GM12878 (cell line): ENCODE measurements around the gene CASP4. TPM values are rescaled to one million over a fixed set of nuclear protein-coding genes. Genes with fewer than 3 reads are reported as not detected.
A peak's percentile ranks its signal among the peaks of the same experiment; 100 is the strongest.

Experiments
- BCL11A ChIP-seq: IDR thresholded peaks from 2 replicates; pipeline ENCODE4 v1.6.1; 2011; ENCODE audit warnings: low read depth, low read length
- BHLHE40 ChIP-seq, 2 experiments: fragments of 450-650 bp in 1 of 2; IDR thresholded peaks; 2 replicates each; pipeline ENCODE4 v1.6.1; 2011 to 2017; ENCODE audit warnings: low read depth in 2 of 2, borderline replicate concordance in 1 of 2, improper control_type of control experiment in 1 of 2, low read length in 1 of 2, mild to moderate bottlenecking in 1 of 2
- EED ChIP-seq: sonication (generic); IDR thresholded peaks from 2 replicates; pipeline ENCODE4 v1.6.1; 2016; ENCODE audit warnings: antibody characterized with exemption, low read depth
- EP300 ChIP-seq, 2 experiments: fragments of 150-350 bp in 1 of 2; IDR thresholded peaks; 2 replicates each; pipeline ENCODE4 v1.6.1; 2011 to 2012; ENCODE audit warnings: low read depth in 2 of 2, low read length in 2 of 2, borderline replicate concordance in 1 of 2, improper control_type of control experiment in 1 of 2, inconsistent platforms in 1 of 2; ENCODE audit not compliant: control insufficient read depth in 1 of 2
- GABPA ChIP-seq: IDR thresholded peaks from 2 replicates; pipeline ENCODE4 v1.6.1; 2014; ENCODE audit warnings: antibody characterized with exemption, low read depth, mild to moderate bottlenecking, inconsistent platforms
- JUNB ChIP-seq: IDR thresholded peaks from 2 replicates; pipeline ENCODE4 v1.6.1; 2016; ENCODE audit warnings: antibody characterized with exemption, mild to moderate bottlenecking
- NRF1 ChIP-seq: conservative IDR thresholded peaks from 2 replicates; pipeline ENCODE4 v1.6.1; 2011; ENCODE audit warnings: mild to moderate bottlenecking, low read depth, low read length, improper control_type of control experiment
- POLR2A ChIP-seq: IDR thresholded peaks from 2 replicates; pipeline ENCODE4 v1.6.1; 2011; ENCODE audit warnings: low read depth, mild to moderate bottlenecking, low read length
- SUPT20H ChIP-seq: IDR thresholded peaks from 2 replicates; pipeline ENCODE4 v1.6.1; 2011; ENCODE audit warnings: low read depth, mild to moderate bottlenecking, low read length, moderate library complexity, borderline replicate concordance; ENCODE audit not compliant: control insufficient read depth
- ZNF384 ChIP-seq: IDR thresholded peaks from 2 replicates; pipeline ENCODE4 v1.6.1; 2012; ENCODE audit warnings: low read depth, mild to moderate bottlenecking, low read length, improper control_type of control experiment, borderline replicate concordance
- polyA plus RNA-seq, 11 experiments: library from polyadenylated mRNA; depleted of rRNA in 4 of 11; unstranded in 6 of 11; stranded (reverse) in 5 of 11; fragments of >200 nt; fragmentation: Nextera tagmentation in 4 of 11; fragmentation: Illumina TruSeq in 1 of 11; extraction: Ambion mirVana in 4 of 11; extraction: Trizol in 1 of 11; gene quantifications; 1 replicate in 1 of 11; 2 replicates in 10 of 11; pipeline versions ENCODE4 v1.2.1 to v1.2.3, GENCODE V29; 2011 to 2016; ENCODE audit warnings: inconsistent platforms in 2 of 11, missing spikeins in 2 of 11, low read depth in 1 of 11
- total RNA-seq, 4 experiments: library from RNA; depleted of rRNA in 3 of 4; stranded (reverse); fragments of >200 nt in 3 of 4; fragmentation: Illumina TruSeq in 1 of 4; extraction: Trizol in 1 of 4; gene quantifications; 2 replicates each; pipeline versions ENCODE4 v1.2.1 to v1.2.3, GENCODE V29; 2013 to 2021
- TF ChIP-seq, protein P1 (sequence below): IDR thresholded peaks from 2 replicates; pipeline ENCODE4 v1.6.1; 2012; ENCODE audit warnings: improper control_type of control experiment, low read depth, low read length; ENCODE audit not compliant: insufficient replicate concordance

CASP4 gene
- total and polyA plus RNA-seq, 10 of the 15 experiments (the other 5 are each of a cell fraction or from before 2014, with no cell fraction given) = 25.3 to 113 (median 50.0) TPM

DNA sequence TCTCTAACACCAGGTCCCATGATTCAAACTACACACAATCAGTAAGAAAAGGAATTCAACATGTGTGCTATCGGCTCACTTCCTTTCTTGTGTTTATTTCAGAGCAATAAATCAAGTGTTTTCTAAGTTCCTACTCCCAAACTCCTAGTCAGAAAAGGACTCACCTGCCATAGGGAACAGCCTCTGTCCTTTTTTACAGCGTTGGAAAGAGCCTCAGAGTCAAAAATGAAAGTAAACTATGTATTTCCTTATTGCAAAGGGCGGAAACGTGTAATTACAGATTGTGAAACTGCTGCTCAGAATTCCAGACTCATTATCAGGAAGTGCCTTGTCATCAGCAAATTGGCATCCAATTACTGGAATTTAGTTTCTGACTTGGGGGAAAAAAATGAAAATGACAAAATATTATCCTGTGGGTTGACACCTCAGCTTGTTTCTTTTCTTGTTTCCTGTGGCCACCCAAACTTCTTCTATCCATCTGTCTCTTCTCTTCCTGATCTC lies at the start of gene CASP4 (continued):
- TF ChIP-seq SUPT20H (no peak), BHLHE40 (IDR thresholded peaks at IDR 0.05; ENCODE audit: borderline replicate concordance in 1 of 2, low read depth in 2 of 2, low read length in 1 of 2) (0 out of 4 replicates have a peak, but pooled peaks of 1 of the 2 experiments have one; percentile 9), ZNF384 (no peak), EED (peak; percentile 42; the same call in 1 of the 2 replicates), BCL11A (no peak), JUNB (peak; percentile 40; the same call in 1 of the 2 replicates), NRF1 (no peak), GABPA (0 out of 2 replicates have a peak, but pooled peaks have one; percentile 53), POLR2A (peak; percentile 37; the same call in 1 of the 2 replicates), EP300 (IDR thresholded peaks at IDR 0.05; ENCODE audit: borderline replicate concordance in 1 of 2, control insufficient read depth in 1 of 2, low read depth in 2 of 2, low read length in 2 of 2) (no peak)
- TF ChIP-seq, protein P1, sequence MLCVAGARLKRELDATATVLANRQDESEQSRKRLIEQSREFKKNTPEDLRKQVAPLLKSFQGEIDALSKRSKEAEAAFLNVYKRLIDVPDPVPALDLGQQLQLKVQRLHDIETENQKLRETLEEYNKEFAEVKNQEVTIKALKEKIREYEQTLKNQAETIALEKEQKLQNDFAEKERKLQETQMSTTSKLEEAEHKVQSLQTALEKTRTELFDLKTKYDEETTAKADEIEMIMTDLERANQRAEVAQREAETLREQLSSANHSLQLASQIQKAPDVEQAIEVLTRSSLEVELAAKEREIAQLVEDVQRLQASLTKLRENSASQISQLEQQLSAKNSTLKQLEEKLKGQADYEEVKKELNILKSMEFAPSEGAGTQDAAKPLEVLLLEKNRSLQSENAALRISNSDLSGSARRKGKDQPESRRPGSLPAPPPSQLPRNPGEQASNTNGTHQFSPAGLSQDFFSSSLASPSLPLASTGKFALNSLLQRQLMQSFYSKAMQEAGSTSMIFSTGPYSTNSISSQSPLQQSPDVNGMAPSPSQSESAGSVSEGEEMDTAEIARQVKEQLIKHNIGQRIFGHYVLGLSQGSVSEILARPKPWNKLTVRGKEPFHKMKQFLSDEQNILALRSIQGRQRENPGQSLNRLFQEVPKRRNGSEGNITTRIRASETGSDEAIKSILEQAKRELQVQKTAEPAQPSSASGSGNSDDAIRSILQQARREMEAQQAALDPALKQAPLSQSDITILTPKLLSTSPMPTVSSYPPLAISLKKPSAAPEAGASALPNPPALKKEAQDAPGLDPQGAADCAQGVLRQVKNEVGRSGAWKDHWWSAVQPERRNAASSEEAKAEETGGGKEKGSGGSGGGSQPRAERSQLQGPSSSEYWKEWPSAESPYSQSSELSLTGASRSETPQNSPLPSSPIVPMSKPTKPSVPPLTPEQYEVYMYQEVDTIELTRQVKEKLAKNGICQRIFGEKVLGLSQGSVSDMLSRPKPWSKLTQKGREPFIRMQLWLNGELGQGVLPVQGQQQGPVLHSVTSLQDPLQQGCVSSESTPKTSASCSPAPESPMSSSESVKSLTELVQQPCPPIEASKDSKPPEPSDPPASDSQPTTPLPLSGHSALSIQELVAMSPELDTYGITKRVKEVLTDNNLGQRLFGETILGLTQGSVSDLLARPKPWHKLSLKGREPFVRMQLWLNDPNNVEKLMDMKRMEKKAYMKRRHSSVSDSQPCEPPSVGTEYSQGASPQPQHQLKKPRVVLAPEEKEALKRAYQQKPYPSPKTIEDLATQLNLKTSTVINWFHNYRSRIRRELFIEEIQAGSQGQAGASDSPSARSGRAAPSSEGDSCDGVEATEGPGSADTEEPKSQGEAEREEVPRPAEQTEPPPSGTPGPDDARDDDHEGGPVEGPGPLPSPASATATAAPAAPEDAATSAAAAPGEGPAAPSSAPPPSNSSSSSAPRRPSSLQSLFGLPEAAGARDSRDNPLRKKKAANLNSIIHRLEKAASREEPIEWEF = no peak
- TF ChIP-seq, all 136 proteins: peak for 17
